BLaER1 treated with 17β-estradiol and CSF1 and Interleukin-3, amounts not matched to agents 10 nM and 100 nM (cell line): ENCODE results near the gene ALKBH5.

Source experiments
- H3K27ac ChIP-seq, 11 experiments: shearing (Covaris generic); formaldehyde crosslinking; 2 replicates each; pipeline ENCODE4 v1.8.1; 2022
- H3K27me3 ChIP-seq, 11 experiments: shearing (Covaris generic); formaldehyde crosslinking; 2 replicates each; pipeline ENCODE4 v1.8.1; 2022
- H3K36me3 ChIP-seq, 11 experiments: shearing (Covaris generic); formaldehyde crosslinking; 2 replicates each; pipeline ENCODE4 v1.8.1; 2022
- H3K4me1 ChIP-seq, 10 experiments: shearing (Covaris generic); formaldehyde crosslinking; 2 replicates each; pipeline ENCODE4 v1.8.1; 2022
- H3K4me2 ChIP-seq, 11 experiments: shearing (Covaris generic); formaldehyde crosslinking; 2 replicates each; pipeline ENCODE4 v1.8.1; 2022
- H3K4me3 ChIP-seq, 10 experiments: shearing (Covaris generic); formaldehyde crosslinking; 2 replicates each; pipeline ENCODE4 v1.8.1; 2022
- H3K9ac ChIP-seq, 11 experiments: shearing (Covaris generic); formaldehyde crosslinking; 2 replicates each; pipeline ENCODE4 v1.8.1; 2022
- H3K9me3 ChIP-seq, 11 experiments: shearing (Covaris generic); formaldehyde crosslinking; replicated peaks in 1 of 11; 2 replicates each; pipeline ENCODE4 v1.8.1; 2022
- H4K20me1 ChIP-seq, 11 experiments: shearing (Covaris generic); formaldehyde crosslinking; 2 replicates each; pipeline ENCODE4 v1.8.1; 2022
- Cebpa-rat ChIP-seq, 11 experiments: shearing (Covaris generic); IDR thresholded peaks; 2 replicates each; pipeline ENCODE4 v1.8.1; 2022

ALKBH5 gene

DNA sequence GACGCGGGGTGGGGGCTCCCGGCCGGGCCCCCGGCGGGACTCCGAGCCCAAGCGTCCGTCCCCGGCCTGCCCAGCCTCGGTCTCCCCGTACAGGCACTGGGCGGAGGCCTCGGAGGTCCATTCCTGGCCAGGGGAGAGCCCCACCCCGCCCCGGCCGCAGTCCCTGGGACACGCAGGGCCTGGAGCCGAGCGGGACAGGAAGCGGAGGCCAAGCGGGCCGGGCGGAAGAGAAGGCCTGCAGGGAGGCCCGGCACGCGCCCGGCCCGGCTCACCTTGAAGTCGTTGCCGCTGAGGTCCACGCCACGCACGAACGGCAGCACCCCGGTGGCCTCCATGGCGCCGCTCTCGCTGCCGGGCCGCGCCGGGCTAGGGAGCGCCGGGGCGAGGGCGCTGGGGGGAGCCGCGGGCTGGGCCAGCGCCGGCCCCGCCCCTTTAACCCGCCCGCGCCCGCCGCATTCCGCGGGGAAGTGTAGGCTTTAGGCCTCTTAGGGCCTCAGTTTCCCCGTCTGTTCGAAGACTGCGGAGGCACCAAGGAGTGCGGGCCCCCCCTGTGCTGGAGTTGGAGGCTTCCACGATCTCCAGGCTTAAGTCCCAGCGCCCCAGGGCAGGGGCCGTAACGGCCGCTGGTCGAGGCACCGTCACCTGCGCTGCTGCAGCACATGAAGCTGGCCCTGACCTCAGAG is 74.9 kb downstream of the ALKBH5 start, which contains the start of gene FLII:
Gene FLII (minus strand): TSS at position 383 of the 683 bp plus-strand sequence. CDS start 48 bp downstream, at position 335.
- no peak for TF ChIP-seq Cebpa-rat (IDR thresholded peaks at IDR 0.05)
- Histone ChIP-seq H3K4me2 (peak within 1 kb of the TSS; percentile 88 to 100 (median 97)), H3K9me3 (no peaks in the 10 kb centered on the region), H3K9ac (peak within 1 kb of the TSS; percentile 90 to 98 (median 96)), H3K27me3 (no peaks in the 10 kb centered on the region), H3K4me3 (peak within 1 kb of the TSS; percentile 87 to 100 (median 93)), H4K20me1 (peaks cover 26 to 61% (median 42%) of the 10 kb centered on the region in 11 experiments), H3K27ac (peak within 1 kb of the TSS; percentile 89 to 97 (median 94)), H3K36me3 (peaks cover 32 to 44% (median 37%) of the 10 kb centered on the region in 11 experiments), H3K4me1 (peaks cover 38 to 49% (median 45%) of the 10 kb centered on the region in 10 experiments)
